CD4-positive, alpha-beta memory T cell (primary cell): ENCODE data around the gene RXRB. TPM values are rescaled to one million over a fixed set of nuclear protein-coding genes. Genes with fewer than 3 reads are reported as not detected.

ENCODE experiments used
- CTCF ChIA-PET: fragments of 350-600 bp; sonication (Branson Sonifier 250); formaldehyde crosslinking; loops from one replicate; lab custom pipeline; 2021; ENCODE audit warnings: inconsistent platforms; ENCODE audit not compliant: partially characterized antibody; lab: Charles Lee
- POLR2A ChIA-PET: fragments of 350-600 bp; sonication (Branson Sonifier 250); formaldehyde crosslinking; loops from one replicate; lab custom pipeline; 2021; ENCODE audit not compliant: partially characterized antibody; lab: Charles Lee
- DNase-seq, 5 donors: peaks; one replicate each; pipeline versions ENCODE4 v3.0.0 to v3.0.0-alpha.2; 2020 to 2022; ENCODE audit warnings: mixed read lengths in 1 of 5
- H3K27ac ChIP-seq: one replicate; pipeline ENCODE4 v1.7.0; 2013; ENCODE audit warnings: low read depth, low read length
- H3K27me3 ChIP-seq: 2 replicates; pipeline ENCODE4 v1.7.0; 2013; ENCODE audit warnings: mild to moderate bottlenecking, low read length, moderate library complexity; ENCODE audit not compliant: insufficient read depth
- H3K36me3 ChIP-seq: 2 replicates; pipeline ENCODE4 v1.7.0; 2013; ENCODE audit warnings: mild to moderate bottlenecking, low read length, moderate library complexity; ENCODE audit not compliant: insufficient read depth
- H3K4me1 ChIP-seq: 2 replicates; pipeline ENCODE4 v1.7.0; 2013; ENCODE audit warnings: mild to moderate bottlenecking, low read length, moderate library complexity; ENCODE audit not compliant: insufficient read depth
- H3K4me3 ChIP-seq, 2 donors: one replicate each; pipeline ENCODE4 v1.7.0; 2013; ENCODE audit warnings: low read length in 2 of 2, mild to moderate bottlenecking in 1 of 2
- H3K9me3 ChIP-seq, 2 donors: one replicate each; pipeline ENCODE4 v1.7.0; 2013; ENCODE audit warnings: low read length in 2 of 2, control low read depth in 1 of 2; ENCODE audit not compliant: control insufficient read depth in 1 of 2
- H3K27ac Mint-ChIP-seq, 7 donors: one replicate each; pipeline ENCODE4 v1.8.0; 2020 to 2021; ENCODE audit warnings: mixed read lengths in 7 of 7, mild to moderate bottlenecking in 6 of 7, inconsistent platforms in 3 of 7, moderate library complexity in 3 of 7
- H3K27me3 Mint-ChIP-seq, 2 donors: one replicate each; pipeline ENCODE4 v1.8.0; 2020 to 2021; ENCODE audit warnings: mixed read lengths in 2 of 2
- H3K36me3 Mint-ChIP-seq, 2 donors: one replicate each; pipeline ENCODE4 v1.8.0; 2020 to 2021; ENCODE audit warnings: mixed read lengths in 2 of 2, inconsistent platforms in 1 of 2, mild to moderate bottlenecking in 1 of 2
- H3K4me1 Mint-ChIP-seq, 4 donors: one replicate each; pipeline ENCODE4 v1.8.0; 2020 to 2021; ENCODE audit warnings: mixed read lengths in 4 of 4, mild to moderate bottlenecking in 1 of 4
- H3K4me3 Mint-ChIP-seq, 8 donors: one replicate each; pipeline ENCODE4 v1.8.0; 2020 to 2021; ENCODE audit warnings: mixed read lengths in 8 of 8, mild to moderate bottlenecking in 7 of 8, moderate library complexity in 6 of 8, inconsistent platforms in 3 of 8
- H3K9me3 Mint-ChIP-seq, 8 donors: one replicate each; pipeline ENCODE4 v1.8.0; 2020 to 2021; ENCODE audit warnings: mixed read lengths in 8 of 8, mild to moderate bottlenecking in 5 of 8, inconsistent platforms in 3 of 8, moderate library complexity in 1 of 8
- intact Hi-C: fragments of 100-400 bp; cut with micrococcal nuclease; formaldehyde crosslinking; loops from one replicate; pipeline ENCODE4 v1.15.1; 2023
- polyA plus RNA-seq, 2 donors: library from polyadenylated mRNA; unstranded; fragments of 300-500 nt; fragmentation: Illumina TruSeq; gene quantifications; one replicate each; pipeline ENCODE4 v1.2.3, GENCODE V29; 2021
- total RNA-seq, 2 experiments: library from RNA; stranded (reverse); gene quantifications; one replicate each; pipeline ENCODE4 v1.2.3, GENCODE V29; 2021

RXRB gene
- total and polyA plus RNA-seq, 4 experiments from 2014 or later: 5.6 to 94.3 (median 50.3) TPM

DNA sequence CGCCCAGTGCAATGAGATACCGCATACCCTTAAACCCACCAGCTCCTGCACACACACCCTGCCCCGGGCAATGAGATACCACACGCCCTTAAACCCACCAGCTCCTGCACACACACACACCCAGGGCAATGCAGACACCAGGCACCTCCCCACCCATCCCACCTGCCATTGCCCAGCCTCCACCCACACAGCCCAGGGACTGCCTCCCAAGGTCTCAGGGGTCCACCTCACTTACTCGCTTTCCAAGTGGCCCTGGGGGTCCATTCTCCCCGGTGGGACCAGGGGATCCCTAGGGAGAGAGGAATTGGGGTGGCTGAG is 32.2 kb downstream of the RXRB start:
- Histone ChIP-seq H3K27me3 (no peaks in the 10 kb centered on the region), H3K27ac (no peak overlapping the region), H3K9me3 (no peaks in the 10 kb centered on the region), H3K4me3 (no peak overlapping the region), H3K4me1 (no peaks in the 10 kb centered on the region), H3K36me3 (no peaks in the 10 kb centered on the region)
- H3K4me3 Mint-ChIP-seq: peak overlapping the region in 1 of 8 donors; percentile 18
- no peak for DNase-seq
- H3K9me3 Mint-ChIP-seq: no peaks in the 10 kb centered on the region
- intact Hi-C loops: no loop called here
- POLR2A ChIA-PET: interaction anchor here (1.5 kb wide), 1 partner anchor 23 kb away, joined by 4 read pairs; the partner anchor contains the start of gene COL11A2
- CTCF ChIA-PET: no interaction called here
- H3K4me1 Mint-ChIP-seq: no peaks in the 10 kb centered on the region
- H3K36me3 Mint-ChIP-seq: no peaks in the 10 kb centered on the region
- no peak overlapping the region for H3K27ac Mint-ChIP-seq
- peaks cover 0 to 2% of the 10 kb centered on the region in 2 donors for H3K27me3 Mint-ChIP-seq

DNA sequence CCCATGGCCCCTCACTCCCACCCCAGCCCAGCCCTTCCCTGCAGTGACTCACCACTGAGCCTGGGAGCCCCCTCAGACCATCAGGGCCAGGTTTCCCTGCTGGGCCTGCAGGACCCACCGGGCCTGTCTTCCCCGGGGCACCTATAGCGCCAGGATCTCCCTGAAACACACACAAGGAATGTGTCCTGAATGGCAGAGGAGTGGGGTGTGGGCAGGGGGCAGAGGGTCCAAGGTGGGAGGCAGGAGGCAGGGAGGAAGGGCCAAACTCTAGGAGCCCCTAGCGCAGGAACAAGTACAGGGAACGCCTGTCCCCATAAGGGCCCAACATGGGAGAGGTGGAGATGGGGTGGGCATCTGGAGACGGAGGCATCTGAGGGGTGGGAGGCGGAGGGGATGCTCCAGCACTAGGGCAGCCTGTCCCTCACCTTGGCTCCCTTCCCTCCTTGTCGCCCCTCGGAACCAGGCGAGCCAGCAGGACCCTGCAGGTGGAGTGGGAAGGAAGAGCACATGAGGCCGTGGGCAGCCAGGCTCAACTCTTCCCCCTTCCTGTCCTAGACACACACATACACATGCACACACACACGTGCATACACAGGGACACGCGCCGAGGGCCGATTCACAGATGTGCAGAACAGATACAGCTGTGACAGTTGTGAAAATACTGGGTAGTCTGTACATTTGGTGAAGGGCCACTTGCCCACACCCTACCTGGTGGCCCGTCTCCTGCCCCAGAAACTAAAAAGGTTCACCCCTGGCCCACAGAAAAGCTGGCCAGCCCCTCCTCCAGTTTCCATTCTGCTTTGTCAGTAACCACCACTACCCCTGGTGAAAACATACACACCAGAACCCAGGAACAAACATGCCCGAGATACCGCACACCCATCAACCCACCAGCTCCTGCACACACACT is 32.8 kb downstream of the RXRB start:
- Histone ChIP-seq H3K27ac (no peak overlapping the region), H3K27me3 (no peaks in the 10 kb centered on the region), H3K4me1 (no peaks in the 10 kb centered on the region), H3K4me3 (no peak overlapping the region), H3K36me3 (no peaks in the 10 kb centered on the region), H3K9me3 (no peaks in the 10 kb centered on the region)
- ChIA-PET POLR2A (interaction anchor here (1.5 kb wide), 1 partner anchor 24 kb away, joined by 4 read pairs; the partner anchor contains the start of gene COL11A2), CTCF (no interaction called here)
- peaks cover 0 to 2% of the 10 kb centered on the region in 2 donors for H3K27me3 Mint-ChIP-seq
- intact Hi-C loops: no loop called here
- no peaks in the 10 kb centered on the region for H3K4me1 Mint-ChIP-seq
- H3K9me3 Mint-ChIP-seq: no peaks in the 10 kb centered on the region
- H3K4me3 Mint-ChIP-seq: no peak overlapping the region
- H3K36me3 Mint-ChIP-seq: no peaks in the 10 kb centered on the region
- peak overlapping the region in 1 of 7 donors; percentile 62 for H3K27ac Mint-ChIP-seq
- no peak for DNase-seq

DNA sequence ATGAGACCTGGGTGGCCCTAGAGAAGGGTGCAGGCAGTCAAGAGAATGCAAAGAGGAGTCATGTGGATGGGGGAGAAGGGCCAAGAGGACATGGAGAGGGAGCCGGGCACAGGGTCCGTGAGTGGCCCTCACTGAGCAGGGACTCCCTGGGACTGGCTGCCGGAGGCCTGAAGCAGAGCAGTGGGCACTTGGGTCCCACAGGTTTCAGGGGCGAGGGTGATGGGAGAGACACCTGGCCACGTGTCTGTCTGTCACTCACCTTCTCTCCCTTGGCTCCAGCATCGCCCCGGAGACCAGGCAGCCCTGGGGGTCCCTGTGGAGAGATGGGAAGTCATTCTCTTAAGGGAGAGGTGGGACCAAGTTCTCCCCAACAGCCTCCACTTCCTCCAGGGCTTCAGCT is 33.7 kb downstream of the RXRB start:
- peaks cover 3% of the 10 kb centered on the region for H3K4me1 ChIP-seq
- no peak overlapping the region for H3K4me3 Mint-ChIP-seq
- ChIA-PET POLR2A (no interaction called here), CTCF (no interaction called here)
- intact Hi-C loops: no loop called here
- no peak overlapping the region for H3K27ac Mint-ChIP-seq
- no peaks in the 10 kb centered on the region for H3K27me3 ChIP-seq
- peaks cover 0 to 2% (median under 1%) of the 10 kb centered on the region in 4 donors for H3K4me1 Mint-ChIP-seq
- H3K36me3 ChIP-seq: no peaks in the 10 kb centered on the region
- H3K27me3 Mint-ChIP-seq: peaks cover 0 to 2% of the 10 kb centered on the region in 2 donors
- no peak overlapping the region for H3K4me3 ChIP-seq
- H3K9me3 ChIP-seq: no peaks in the 10 kb centered on the region
- H3K27ac ChIP-seq: no peak overlapping the region
- DNase-seq: no peak
- H3K36me3 Mint-ChIP-seq: no peaks in the 10 kb centered on the region
- H3K9me3 Mint-ChIP-seq: peaks cover 0 to 2% (median 0%) of the 10 kb centered on the region in 8 donors

DNA sequence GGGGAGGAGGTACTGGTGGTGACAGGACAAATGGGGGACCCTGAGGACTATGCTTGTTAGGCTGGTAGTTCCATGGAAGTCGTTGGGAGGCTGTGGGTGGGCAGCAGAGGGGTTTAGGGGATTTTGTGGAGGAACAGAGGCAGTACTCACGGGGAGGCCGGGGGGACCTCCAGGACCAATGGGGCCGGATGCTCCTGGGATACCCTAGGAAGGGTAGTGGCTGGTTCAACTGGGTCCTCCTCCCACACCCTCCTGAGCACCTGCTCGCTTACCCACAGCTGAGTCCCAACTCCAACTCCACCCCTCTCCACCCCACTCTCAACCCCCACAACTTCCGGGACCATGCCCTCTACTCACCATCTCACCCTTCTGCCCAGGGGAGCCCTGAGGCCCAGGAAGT is 34.1 kb downstream of the RXRB start:
- Mint-ChIP-seq H3K4me3 (no peak overlapping the region), H3K4me1 (peaks cover 1 to 7% (median 4%) of the 10 kb centered on the region in 4 donors), H3K9me3 (peaks cover 0 to 2% (median 0%) of the 10 kb centered on the region in 8 donors), H3K27me3 (peaks cover 2% of the 10 kb centered on the region in 2 donors), H3K27ac (no peak overlapping the region), H3K36me3 (no peaks in the 10 kb centered on the region)
- ChIA-PET CTCF (no interaction called here), POLR2A (no interaction called here)
- H3K36me3 ChIP-seq: no peaks in the 10 kb centered on the region
- H3K4me1 ChIP-seq: peaks cover 5% of the 10 kb centered on the region
- H3K9me3 ChIP-seq: no peaks in the 10 kb centered on the region
- no peak for DNase-seq
- no peak overlapping the region for H3K4me3 ChIP-seq
- H3K27ac ChIP-seq: no peak overlapping the region
- intact Hi-C loops: no loop called here
- no peaks in the 10 kb centered on the region for H3K27me3 ChIP-seq

DNA sequence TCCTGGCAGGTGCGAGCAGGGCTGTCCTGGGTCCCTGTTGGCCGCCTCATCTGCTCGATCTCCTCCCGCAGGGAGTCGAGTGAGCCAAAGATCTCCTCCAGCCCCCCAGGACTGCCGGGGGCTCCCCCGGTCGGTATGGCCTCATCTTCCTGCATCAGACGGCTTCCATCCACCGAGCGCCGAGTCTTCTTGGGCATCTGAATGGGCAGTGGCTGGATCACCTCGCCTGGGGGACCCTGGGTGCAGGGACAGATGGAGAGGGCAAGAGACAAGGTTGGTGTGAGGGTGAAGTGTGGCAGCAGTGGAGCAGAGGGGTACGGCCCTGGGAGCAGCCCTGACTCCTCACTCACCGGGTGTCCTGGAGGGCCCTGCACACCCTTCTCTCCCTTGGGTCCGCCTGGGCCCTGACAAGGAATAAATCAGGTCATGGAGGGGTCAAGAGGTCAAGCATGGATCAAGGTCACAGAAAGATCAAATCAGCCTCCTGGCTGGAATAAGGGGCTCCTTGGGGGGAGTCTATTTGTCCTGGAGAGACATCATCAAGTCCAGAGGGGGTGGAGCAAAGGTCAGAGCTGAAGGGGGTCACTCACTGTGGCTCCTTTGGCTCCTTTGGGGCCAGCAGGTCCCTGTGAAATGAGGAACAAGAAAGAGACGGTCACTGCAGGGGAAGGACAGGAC is 34.7 kb downstream of the RXRB start:
- Histone ChIP-seq H3K4me3 (no peak overlapping the region), H3K27me3 (no peaks in the 10 kb centered on the region), H3K27ac (no peak overlapping the region), H3K36me3 (no peaks in the 10 kb centered on the region), H3K4me1 (peaks cover 5% of the 10 kb centered on the region), H3K9me3 (no peaks in the 10 kb centered on the region)
- Mint-ChIP-seq H3K9me3 (peaks cover 0 to 2% (median 0%) of the 10 kb centered on the region in 8 donors), H3K36me3 (no peaks in the 10 kb centered on the region), H3K4me1 (peaks cover 1 to 11% (median 8%) of the 10 kb centered on the region in 4 donors), H3K27me3 (peaks cover 2 to 7% of the 10 kb centered on the region in 2 donors), H3K4me3 (no peak overlapping the region), H3K27ac (no peak overlapping the region)
- no peak for DNase-seq
- intact Hi-C loops: no loop called here
- POLR2A ChIA-PET: no interaction called here
- CTCF ChIA-PET: no interaction called here

DNA sequence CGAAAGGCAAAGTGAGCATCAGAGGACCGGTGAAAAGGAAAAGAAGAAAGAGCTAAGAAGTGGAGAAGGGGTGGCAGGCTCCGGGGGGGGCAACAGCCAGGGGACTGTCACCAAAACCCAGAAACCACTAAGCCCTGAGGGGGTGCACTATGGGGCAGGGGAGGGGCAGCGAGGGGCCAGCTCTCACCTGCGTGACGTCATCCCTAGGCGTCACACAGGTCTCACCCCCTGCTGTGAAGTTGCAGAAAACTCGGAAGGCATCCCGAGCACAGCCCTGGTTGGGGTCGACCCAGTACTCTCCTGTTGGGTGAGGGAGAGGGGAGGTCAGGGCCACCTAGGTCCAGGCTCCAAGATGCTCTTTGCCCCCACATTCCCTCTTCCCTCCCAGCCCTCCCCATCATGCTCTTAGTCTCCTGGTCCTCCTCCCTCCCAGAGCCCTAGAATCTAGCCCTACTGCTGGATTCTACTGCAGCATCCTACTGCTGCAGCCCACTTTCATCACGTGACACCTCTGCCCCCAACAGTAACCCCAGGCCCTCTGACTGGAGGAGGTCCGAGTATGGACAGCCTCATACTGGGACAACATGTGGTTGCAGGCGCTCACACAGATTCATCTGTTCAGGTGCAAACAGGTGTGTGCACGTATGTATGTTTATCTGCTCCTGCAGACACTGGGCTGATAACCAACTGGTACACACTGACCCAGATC is 35.6 kb downstream of the RXRB start:
- H3K27ac Mint-ChIP-seq: no peak overlapping the region
- CTCF ChIA-PET: interaction anchor here (1.4 to 8.5 kb wide), 3 partner anchors 15 to 83 kb away, joined by 4 to 105 read pairs (median 55); partner anchors contain the start of genes RXRB and SLC39A7

More for the DNA sequence above, 35.6 kb downstream of the RXRB start:
- Mint-ChIP-seq H3K9me3 (peaks cover 0 to 2% (median 0%) of the 10 kb centered on the region in 8 donors), H3K36me3 (no peaks in the 10 kb centered on the region), H3K4me3 (peak overlapping the region in 1 of 8 donors; percentile 43), H3K27me3 (peaks cover 2 to 7% of the 10 kb centered on the region in 2 donors), H3K4me1 (peaks cover 1 to 11% (median 8%) of the 10 kb centered on the region in 4 donors)
- H3K4me1 ChIP-seq: peaks cover 5% of the 10 kb centered on the region
- H3K27ac ChIP-seq: no peak overlapping the region
- H3K9me3 ChIP-seq: no peaks in the 10 kb centered on the region
- intact Hi-C loops: no loop called here
- H3K4me3 ChIP-seq: no peak overlapping the region
- no peaks in the 10 kb centered on the region for H3K36me3 ChIP-seq
- H3K27me3 ChIP-seq: no peaks in the 10 kb centered on the region
- POLR2A ChIA-PET: no interaction called here
- DNase-seq: no peak
